Suprapubic skin (tissue), 4 donors: ENCODE results near the gene CLBA1. TPM values are rescaled to one million over a fixed set of nuclear protein-coding genes. Genes with fewer than 3 reads are reported as not detected.

Source experiments
- DNase-seq, 2 donors: peaks; one replicate each; pipeline ENCODE4 v3.0.0-alpha.2; 2019; ENCODE audit warnings: low spot score in 2 of 2
- H3K27ac ChIP-seq: fragments of 200-600 bp; sonication (generic); one replicate; pipeline ENCODE4 v1.5.1; 2019
- H3K27me3 ChIP-seq: fragments of 200-600 bp; sonication (generic); one replicate; pipeline ENCODE4 v1.5.1; 2019
- H3K36me3 ChIP-seq: fragments of 200-600 bp; sonication (generic); one replicate; pipeline ENCODE4 v1.5.1; 2019
- H3K4me1 ChIP-seq: fragments of 200-600 bp; sonication (generic); one replicate; pipeline ENCODE4 v1.5.1; 2019
- H3K4me3 ChIP-seq: fragments of 200-600 bp; sonication (generic); one replicate; pipeline ENCODE4 v1.5.1; 2019; ENCODE audit warnings: mild to moderate bottlenecking
- H3K9me3 ChIP-seq: fragments of 200-600 bp; sonication (generic); one replicate; pipeline ENCODE4 v1.5.1; 2019
- CTCF ChIP-seq, 2 donors: fragments of 200-600 bp in 1 of 2; fragments of 450-650 bp in 1 of 2; sonication (generic) in 1 of 2; IDR thresholded peaks; one replicate each; pipeline ENCODE4 v1.5.1; 2016 to 2019; ENCODE audit warnings: antibody characterized with exemption in 2 of 2, mild to moderate bottlenecking in 1 of 2, moderate library complexity in 1 of 2
- EP300 ChIP-seq: sonication (generic); formaldehyde crosslinking; IDR thresholded peaks from one replicate; pipeline ENCODE4 v1.6.1; 2017; ENCODE audit warnings: antibody characterized with exemption
- POLR2A ChIP-seq, 2 donors: fragments of 450-650 bp; IDR thresholded peaks; one replicate each; pipeline ENCODE4 v1.6.1; 2017; ENCODE audit warnings: antibody characterized with exemption in 2 of 2, mild to moderate bottlenecking in 2 of 2, moderate library complexity in 2 of 2
- POLR2AphosphoS5 ChIP-seq, 3 donors: sonication (generic); formaldehyde crosslinking; IDR thresholded peaks; one replicate each; pipeline ENCODE4 v1.6.1; 2017; ENCODE audit warnings: antibody characterized with exemption in 3 of 3
- WGBS: methylation state at CpG from one replicate; pipeline ENCODE4 v1.1.5; 2018; 5-methylcytosine and 5-hydroxymethylcytosine counted together
- total RNA-seq, 4 donors: library from RNA; depleted of rRNA; stranded (reverse); fragments of >200 nt; gene quantifications; one replicate each; pipeline ENCODE4 v1.1.0, GENCODE V29; 2016

Gene CLBA1
- total RNA-seq, 4 donors from 2014 or later: 6.3 to 10.9 (median 9.1) TPM

DNA sequence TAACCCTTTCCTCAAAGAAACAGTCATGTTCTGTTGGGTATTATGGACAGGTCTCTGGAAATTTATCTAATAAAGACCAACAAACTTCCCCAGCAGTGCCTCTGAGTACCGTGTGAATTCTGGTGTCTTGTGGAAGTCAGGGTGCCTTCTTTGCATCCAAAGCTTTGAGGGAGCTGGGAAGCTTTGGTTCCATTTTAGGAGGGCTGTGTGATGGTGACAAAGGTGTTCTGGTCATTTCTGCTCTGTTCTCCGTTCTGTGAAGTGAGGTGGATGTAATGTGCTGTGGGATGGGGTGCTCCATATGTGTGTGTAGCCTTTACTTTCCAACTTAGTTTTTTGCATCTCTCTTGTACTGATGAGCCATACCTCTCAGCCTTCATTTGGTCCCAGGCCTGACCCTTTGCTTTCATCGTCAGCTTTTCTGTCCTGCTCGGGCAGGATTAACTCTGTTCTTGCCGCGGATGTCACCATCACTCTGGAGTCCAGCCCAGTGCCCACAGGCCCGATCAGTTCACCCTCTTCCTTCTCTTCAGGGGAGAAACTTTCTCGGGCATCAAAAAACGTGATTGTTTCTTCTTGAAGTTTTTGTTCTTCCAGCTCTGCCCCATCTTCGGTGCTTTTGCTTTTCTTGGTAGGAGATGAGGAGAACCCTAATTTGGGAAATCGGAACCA, 47.8 kb upstream of the CLBA1 start:
- Histone ChIP-seq H3K27ac (no peak overlapping the region), H3K4me1 (peaks cover 20% of the 10 kb centered on the region), H3K4me3 (no peak overlapping the region), H3K9me3 (no peaks in the 10 kb centered on the region), H3K27me3 (no peaks in the 10 kb centered on the region), H3K36me3 (peaks cover 47% of the 10 kb centered on the region)
- 71% methylated on average over 11 of the region's 11 CpGs for WGBS
- TF ChIP-seq EP300 (no peak), CTCF (IDR thresholded peaks at IDR 0.05) (no peak), POLR2A (IDR thresholded peaks at IDR 0.05) (no peak), POLR2AphosphoS5 (IDR thresholded peaks at IDR 0.05) (no peak)
- peak in 1 of 2 donors; percentile 28 for DNase-seq

DNA sequence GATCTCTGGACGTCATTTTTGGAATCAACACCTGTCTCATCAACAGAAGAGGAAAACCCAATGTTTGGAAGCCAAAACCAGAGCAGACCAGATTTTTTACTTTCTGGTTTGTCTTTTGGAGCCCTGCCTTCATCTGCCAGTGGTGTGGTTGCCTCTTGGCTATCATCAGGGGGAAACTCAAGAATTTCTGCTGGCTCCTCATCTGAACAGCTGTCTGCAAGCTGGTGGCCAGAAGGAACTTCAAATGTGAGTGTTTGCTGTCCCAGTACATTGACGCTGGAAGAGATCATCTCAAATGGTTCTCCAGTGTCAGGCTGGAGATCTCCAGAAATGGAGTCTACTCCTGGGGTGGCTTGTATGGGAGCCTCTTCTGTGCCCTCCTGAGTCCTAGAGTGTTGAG, 47.2 kb upstream of the CLBA1 start:
- DNase-seq: no peak
- Histone ChIP-seq H3K9me3 (no peaks in the 10 kb centered on the region), H3K4me3 (no peak overlapping the region), H3K36me3 (peaks cover 53% of the 10 kb centered on the region), H3K4me1 (peaks cover 14% of the 10 kb centered on the region), H3K27ac (no peak overlapping the region), H3K27me3 (no peaks in the 10 kb centered on the region)
- WGBS: 49% methylated on average over 2 of the region's 2 CpGs
- TF ChIP-seq POLR2A (IDR thresholded peaks at IDR 0.05) (no peak), EP300 (no peak)

DNA sequence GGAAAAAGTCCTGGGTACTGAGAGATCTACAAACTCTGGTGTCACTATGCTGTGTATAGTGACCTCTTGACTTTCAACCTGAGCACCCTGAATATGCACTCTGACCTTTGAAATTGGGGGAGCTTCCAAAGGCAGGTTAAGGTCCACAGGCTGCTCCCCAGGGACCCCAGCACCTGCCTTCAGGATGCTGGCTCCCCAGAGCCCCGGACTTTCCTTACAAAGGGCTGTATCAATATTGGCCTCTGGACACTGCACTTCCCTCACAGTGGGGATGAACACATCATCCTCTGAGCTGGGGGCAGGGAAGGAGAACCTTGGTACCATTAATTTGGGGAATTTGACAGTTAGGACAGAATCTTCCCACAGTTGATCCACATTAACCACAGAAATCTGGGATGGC, 46.6 kb upstream of the CLBA1 start:
- Histone ChIP-seq H3K4me3 (no peak overlapping the region), H3K36me3 (peaks cover 59% of the 10 kb centered on the region), H3K27me3 (no peaks in the 10 kb centered on the region), H3K27ac (no peak overlapping the region), H3K9me3 (no peaks in the 10 kb centered on the region), H3K4me1 (peaks cover 9% of the 10 kb centered on the region)
- DNase-seq: no peak
- TF ChIP-seq CTCF (IDR thresholded peaks at IDR 0.05) (no peak), POLR2AphosphoS5 (IDR thresholded peaks at IDR 0.05) (no peak), POLR2A (IDR thresholded peaks at IDR 0.05) (no peak), EP300 (no peak)
- WGBS: 89% methylated on average over 1 of the region's 1 CpG

DNA sequence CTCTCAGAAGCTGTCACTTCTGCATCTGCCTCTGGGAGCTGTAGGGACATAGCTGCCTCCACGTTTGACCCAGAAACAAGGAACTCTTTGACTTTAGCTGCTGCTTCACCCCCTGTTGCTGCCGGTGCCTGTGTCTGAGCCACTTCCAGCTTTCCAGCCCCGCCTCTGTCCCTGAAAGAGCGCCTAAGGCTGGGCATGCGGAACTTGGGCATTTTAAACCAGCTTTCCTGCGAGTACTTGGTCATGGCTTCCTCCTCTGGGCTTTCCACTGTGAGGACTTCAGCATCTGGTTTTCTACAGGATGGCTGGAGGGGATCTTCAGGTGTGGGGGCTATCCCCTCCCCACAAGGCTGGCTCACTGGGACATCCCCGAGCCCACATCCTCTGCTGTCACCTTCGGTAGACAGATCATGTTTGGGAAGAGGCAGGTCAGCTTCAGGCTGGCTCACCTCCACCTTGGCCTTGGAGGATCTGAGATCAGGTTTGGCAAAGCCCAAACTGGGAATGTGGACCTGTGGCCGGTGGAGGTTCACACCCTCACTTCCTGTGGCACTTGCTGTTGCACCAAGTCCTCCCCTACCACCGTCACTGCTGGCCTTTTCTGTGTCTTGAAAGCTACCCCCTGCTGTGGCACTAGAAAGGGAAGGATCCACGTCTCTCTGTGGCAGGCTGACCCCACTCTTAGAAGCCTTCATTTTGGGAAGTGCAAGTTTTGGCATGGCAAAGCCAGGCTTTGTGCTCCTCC, 45.8 kb upstream of the CLBA1 start:
- peak; percentile 65 to 68 for DNase-seq
- TF ChIP-seq POLR2A (IDR thresholded peaks at IDR 0.05) (no peak), POLR2AphosphoS5 (IDR thresholded peaks at IDR 0.05) (no peak), EP300 (no peak), CTCF (IDR thresholded peaks at IDR 0.05) (no peak)
- peaks cover 67% of the 10 kb centered on the region for H3K36me3 ChIP-seq
- H3K27me3 ChIP-seq: no peaks in the 10 kb centered on the region
- 75% methylated on average over 10 of the region's 11 CpGs for WGBS
- H3K4me3 ChIP-seq: no peak overlapping the region
- H3K4me1 ChIP-seq: peaks cover under 1% of the 10 kb centered on the region
- H3K9me3 ChIP-seq: no peaks in the 10 kb centered on the region
- no peak overlapping the region for H3K27ac ChIP-seq

- TF ChIP-seq POLR2A (IDR thresholded peaks at IDR 0.05) (no peak), EP300 (no peak), POLR2AphosphoS5 (IDR thresholded peaks at IDR 0.05) (no peak), CTCF (IDR thresholded peaks at IDR 0.05) (no peak)
- Histone ChIP-seq H3K27ac (no peak overlapping the region), H3K9me3 (no peaks in the 10 kb centered on the region), H3K4me3 (no peak overlapping the region), H3K4me1 (no peaks in the 10 kb centered on the region), H3K27me3 (no peaks in the 10 kb centered on the region), H3K36me3 (peaks cover 75% of the 10 kb centered on the region)
- DNase-seq: peak in 1 of 2 donors; percentile 22
- WGBS: 71% methylated on average over 2 of the region's 3 CpGs
These were observed 45.0 kb upstream of the CLBA1 start for GRCh38 chr14:104940526-104941150.
